Activated CD8-positive, alpha-beta memory T cell treated with anti-CD3 and anti-CD28 coated beads, Interleukin-2, amount 10 ng/mL, durations not matched to agents 7 days and 5 days (primary cell): Measurements from ENCODE around the gene AKR7A2. TPM values are rescaled to one million over a fixed set of nuclear protein-coding genes. Genes with fewer than 3 reads are reported as not detected.
A peak's percentile ranks its signal among the peaks of the same experiment; 100 is the strongest.
"Not testable (repeated sequence)": the region's sequence is repeated elsewhere in the genome, so short reads cannot be mapped to it uniquely, and the experiment has no call there.

ENCODE experiments used
- ATAC-seq: fragments of 150-1000 bp; cut with Tn5 transposase; one replicate; pipeline ENCODE4 v1.10.0; 2021; ENCODE audit warnings: moderate library complexity
- CTCF ChIA-PET: fragments of 350-600 bp; sonication (Branson Sonifier 250); formaldehyde crosslinking; loops from one replicate; lab custom pipeline; 2021; ENCODE audit warnings: antibody characterized with exemption; lab: Charles Lee
- DNase-seq: peaks from one replicate; pipeline ENCODE4 v3.0.0-alpha.2; 2020
- H3K27ac Mint-ChIP-seq: one replicate; pipeline ENCODE4 v1.8.0; 2021; ENCODE audit warnings: mild to moderate bottlenecking, mixed read lengths
- H3K27me3 Mint-ChIP-seq: one replicate; pipeline ENCODE4 v1.8.0; 2021; ENCODE audit warnings: mixed read lengths
- H3K36me3 Mint-ChIP-seq: one replicate; pipeline ENCODE4 v1.8.0; 2021; ENCODE audit warnings: mild to moderate bottlenecking, mixed read lengths
- H3K4me1 Mint-ChIP-seq: one replicate; pipeline ENCODE4 v1.8.0; 2021; ENCODE audit warnings: mixed read lengths
- H3K4me3 Mint-ChIP-seq: one replicate; pipeline ENCODE4 v1.8.0; 2021; ENCODE audit warnings: mild to moderate bottlenecking, moderate library complexity, mixed read lengths
- H3K9me3 Mint-ChIP-seq: one replicate; pipeline ENCODE4 v1.8.0; 2022; ENCODE audit warnings: low read depth, mixed read lengths
- total RNA-seq, 2 experiments: library from RNA; stranded (reverse); gene quantifications; one replicate each; pipeline ENCODE4 v1.2.3, GENCODE V29; 2021

AKR7A2 gene
- total RNA-seq, 2 experiments from 2014 or later, result 47.4 to 48.0 TPM

DNA sequence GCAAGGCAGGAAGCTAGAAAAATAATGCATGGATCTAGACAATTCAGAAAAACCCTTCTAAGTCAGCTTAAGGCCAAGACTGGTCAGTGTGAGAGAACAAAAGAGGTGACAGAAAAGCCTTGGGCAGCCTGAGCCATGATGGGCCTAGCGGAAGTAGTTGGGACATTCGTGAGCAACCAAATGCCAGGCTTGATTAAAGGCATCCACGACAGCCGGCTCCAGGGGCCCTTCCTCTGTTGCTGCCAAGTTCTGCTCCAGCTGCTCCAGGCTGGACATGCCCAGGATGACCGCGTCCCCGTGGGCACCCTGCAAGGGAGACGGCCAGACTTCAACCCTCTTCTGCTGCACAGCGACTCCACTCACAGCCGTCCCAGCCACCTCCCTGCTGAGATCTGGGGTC is 7.9 kb downstream of the AKR7A2 start:
- H3K36me3 Mint-ChIP-seq, result peaks cover 21% of the 10 kb centered on the region
- not testable (repeated sequence) for H3K4me1 Mint-ChIP-seq, DNase-seq, ATAC-seq, H3K27me3 Mint-ChIP-seq, H3K9me3 Mint-ChIP-seq, H3K4me3 Mint-ChIP-seq, H3K27ac Mint-ChIP-seq
- CTCF ChIA-PET, result interaction anchor here (1.3 kb wide), 1 partner anchor 40 kb away, joined by 3 read pairs; no protein-coding TSS in a partner anchor

DNA sequence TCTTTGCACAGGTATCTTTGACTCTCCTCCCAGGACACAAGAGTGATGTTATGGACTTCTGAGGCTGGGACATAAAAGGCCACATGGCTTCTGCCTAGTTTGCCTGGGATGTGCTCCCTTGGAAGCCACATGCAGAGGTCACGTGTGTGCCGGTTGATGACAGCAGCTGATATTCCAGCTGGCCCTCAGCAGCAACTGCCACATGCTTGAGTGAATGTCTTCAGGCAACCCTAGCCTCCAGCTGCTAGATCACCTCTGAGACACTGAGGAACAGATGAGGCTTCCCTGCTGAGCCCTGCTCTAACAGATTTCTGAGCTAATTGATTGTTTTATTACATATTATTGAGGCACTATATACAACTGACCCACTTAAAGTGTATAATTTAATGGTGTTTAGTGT is 11.7 kb downstream of the AKR7A2 start:
- Mint-ChIP-seq H3K27me3 (no peaks in the 10 kb centered on the region), H3K4me1 (no peaks in the 10 kb centered on the region), H3K36me3 (peaks cover 18% of the 10 kb centered on the region), H3K27ac (no peak overlapping the region), H3K9me3 (peaks cover 4% of the 10 kb centered on the region), H3K4me3 (no peak overlapping the region)
- CTCF ChIA-PET, result no interaction called here
- DNase-seq (no peak), ATAC-seq (no peak)

DNA sequence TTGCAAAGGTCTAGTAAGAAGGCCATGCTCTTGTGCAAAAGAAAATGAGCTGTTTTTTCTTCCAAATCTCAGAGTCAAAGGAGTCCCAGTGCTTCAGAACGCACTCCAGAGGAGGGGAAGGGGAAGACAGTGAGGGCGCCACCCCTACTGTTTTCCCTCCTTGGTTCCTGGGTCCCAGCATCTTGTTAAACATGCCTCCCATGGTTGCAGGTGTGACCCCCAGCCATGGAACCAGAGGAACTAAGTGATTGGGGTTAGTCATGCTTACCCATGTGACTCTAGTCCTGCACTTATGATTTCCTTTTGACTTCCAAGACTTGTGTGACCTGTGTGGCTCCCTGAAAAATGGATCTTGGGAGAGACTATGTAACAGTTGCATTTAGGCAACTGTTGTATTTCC is 17.3 kb downstream of the AKR7A2 start:
- H3K4me3 Mint-ChIP-seq, result no peak overlapping the region
- DNase-seq, result no peak
- H3K27me3 Mint-ChIP-seq, result peaks cover 3% of the 10 kb centered on the region
- peaks cover 19% of the 10 kb centered on the region for H3K36me3 Mint-ChIP-seq
- no peak for ATAC-seq
- H3K27ac Mint-ChIP-seq, result no peak overlapping the region
- no peaks in the 10 kb centered on the region for H3K4me1 Mint-ChIP-seq
- peaks cover 21% of the 10 kb centered on the region for H3K9me3 Mint-ChIP-seq
- CTCF ChIA-PET, result interaction anchor here (0.6 kb wide), 1 partner anchor 1411 kb away, joined by 3 read pairs; no protein-coding TSS in a partner anchor

DNA sequence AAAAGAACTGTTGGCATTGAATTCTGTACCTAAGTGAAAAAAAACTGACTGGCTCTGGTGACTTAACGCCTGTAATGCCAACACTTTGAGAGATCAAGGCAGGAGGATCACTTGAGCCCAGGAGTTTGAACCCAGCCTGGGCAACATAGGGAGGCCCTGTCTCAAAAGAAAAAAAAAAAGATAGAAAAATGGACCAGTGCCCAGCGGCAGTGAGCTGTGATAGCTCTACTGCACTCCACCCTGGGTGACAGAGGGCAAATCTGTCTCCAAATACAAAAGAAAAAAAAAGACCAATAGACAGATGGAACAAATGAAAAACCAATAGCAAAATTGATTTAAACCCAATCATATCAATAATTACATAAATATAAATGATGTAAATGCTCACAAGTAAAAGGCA is 22.7 kb downstream of the AKR7A2 start:
- Mint-ChIP-seq H3K4me3 (peak overlapping the region; percentile 46), H3K4me1 (peaks cover 7% of the 10 kb centered on the region), H3K27ac (no peak overlapping the region), H3K36me3 (peaks cover 11% of the 10 kb centered on the region), H3K27me3 (peaks cover 20% of the 10 kb centered on the region), H3K9me3 (peaks cover 9% of the 10 kb centered on the region)
- CTCF ChIA-PET, result no interaction called here
- DNase-seq (no peak), ATAC-seq (no peak)

DNA sequence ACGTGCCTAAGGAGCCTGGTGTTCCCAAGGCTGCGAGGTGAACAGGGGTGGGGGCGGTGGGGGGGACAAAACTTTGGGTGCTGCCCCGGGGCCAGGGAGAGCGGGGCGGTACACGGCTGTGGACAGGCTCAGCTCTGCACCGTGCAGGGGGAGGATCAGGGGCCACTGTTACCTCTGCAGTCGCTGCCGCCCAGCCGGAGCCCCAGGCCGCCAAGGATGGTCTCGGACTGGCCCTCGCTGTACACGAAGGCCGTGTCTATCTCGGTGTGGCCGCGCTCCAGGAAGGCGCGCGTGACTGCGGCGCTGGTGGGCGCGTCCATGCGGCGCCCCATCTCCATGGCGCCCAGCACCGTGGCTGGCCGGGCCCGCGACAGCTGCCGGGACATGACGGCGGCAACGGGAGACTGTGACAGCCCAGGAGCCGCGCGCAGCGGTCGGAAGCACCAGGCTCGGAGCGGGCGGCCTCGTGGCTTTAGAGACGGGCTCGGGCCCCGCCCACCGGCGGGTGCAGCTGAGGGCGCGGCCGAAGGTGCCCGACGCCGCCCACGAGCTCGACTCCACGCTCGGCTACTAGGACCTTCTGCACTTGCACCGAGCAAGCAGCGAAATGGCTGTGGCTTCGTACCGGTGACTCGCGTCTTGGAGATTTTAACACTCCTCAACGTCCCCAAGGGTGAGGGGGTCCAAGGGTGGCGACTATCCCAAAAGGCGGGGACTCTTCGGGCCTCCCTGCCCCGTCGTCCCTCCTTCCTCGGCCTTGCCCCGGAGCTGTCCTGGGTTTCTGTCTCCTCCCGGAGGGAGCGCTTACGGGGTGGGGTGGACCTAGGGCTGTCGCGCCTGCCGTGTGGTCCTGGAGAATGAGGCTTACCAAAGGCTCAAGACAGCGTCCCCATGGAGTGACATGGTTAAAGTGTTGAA is 23.4 kb downstream of the AKR7A2 start, which contains the start of gene AKR7A3:
AKR7A3 (minus strand) TSS at position 447 of the 918 bp plus-strand sequence; CDS start at position 386, 61 bp downstream.
- Mint-ChIP-seq H3K27me3 (peaks cover 20% of the 10 kb centered on the region), H3K4me3 (peak within 1 kb of the TSS; percentile 46)
- H3K4me1 Mint-ChIP-seq, H3K36me3 Mint-ChIP-seq, H3K9me3 Mint-ChIP-seq, H3K27ac Mint-ChIP-seq: not testable (repeated sequence)
- CTCF ChIA-PET, result interaction anchor here (0.6 kb wide), 1 partner anchor 787 kb away, joined by 3 read pairs; no protein-coding TSS in a partner anchor
- ATAC-seq, result peak; percentile 93
- DNase-seq, result peak; percentile 60

DNA sequence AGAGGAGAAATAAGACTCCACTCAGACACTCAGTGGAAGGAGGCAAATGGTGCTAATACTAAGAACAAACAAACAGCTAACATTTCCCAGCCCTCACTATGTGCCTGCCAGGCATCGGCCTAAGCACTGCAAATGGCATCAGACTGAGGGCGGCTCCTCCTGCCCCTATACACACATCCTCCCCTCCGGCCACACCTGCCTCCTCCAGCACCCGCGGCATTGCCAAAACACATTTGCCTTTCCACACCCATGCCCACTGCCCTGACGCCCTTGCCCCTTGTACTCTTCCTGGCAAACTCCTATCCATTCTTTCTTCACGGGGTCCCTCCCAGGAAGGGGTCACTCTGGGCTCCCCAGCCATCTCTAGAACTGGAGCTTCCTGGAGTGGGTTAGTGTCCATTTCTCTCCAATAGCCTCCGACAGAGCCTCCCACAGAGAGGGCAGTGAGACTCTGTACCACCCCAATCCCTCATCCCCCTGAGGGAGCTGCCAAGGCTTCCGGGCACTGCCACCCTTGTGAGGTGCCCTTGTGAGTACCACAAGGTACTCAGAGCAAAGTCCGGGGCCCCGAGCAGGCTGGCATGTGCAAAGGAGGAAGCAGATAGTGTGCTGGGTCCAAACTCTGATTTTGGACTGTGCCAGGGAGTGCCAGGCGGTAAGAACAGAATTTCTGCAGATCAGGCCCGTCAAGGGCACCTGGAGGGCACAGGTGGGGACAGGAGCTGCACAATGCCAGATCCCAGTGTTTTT is 24.3 kb downstream of the AKR7A2 start:
- Mint-ChIP-seq H3K9me3 (peaks cover 7% of the 10 kb centered on the region), H3K27me3 (peaks cover 20% of the 10 kb centered on the region), H3K4me3 (no peak overlapping the region), H3K4me1 (peaks cover 7% of the 10 kb centered on the region), H3K27ac (no peak overlapping the region), H3K36me3 (peaks cover 10% of the 10 kb centered on the region)
- DNase-seq (no peak), ATAC-seq (no peak)
- CTCF ChIA-PET, result no interaction called here

DNA sequence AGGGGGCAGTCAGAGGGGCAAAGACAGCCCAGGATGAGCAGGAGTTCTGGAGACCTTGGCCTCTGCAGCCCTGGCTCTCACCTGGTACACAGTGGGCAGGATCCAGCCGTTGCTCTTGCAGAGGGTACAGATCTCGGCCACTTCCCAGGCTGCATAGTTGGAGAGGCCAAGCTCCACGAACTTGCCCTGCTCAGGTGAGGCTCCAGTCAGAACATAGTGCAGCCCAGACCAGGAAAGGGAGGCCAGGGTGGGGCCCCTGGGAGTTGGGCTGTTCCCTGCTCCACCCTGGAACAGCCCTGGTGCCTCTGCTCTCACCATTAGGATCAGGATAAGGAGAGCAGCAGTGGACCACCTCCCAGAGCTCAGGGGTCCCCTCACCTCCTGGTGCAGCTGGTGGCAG is 26.1 kb downstream of the AKR7A2 start:
- peaks cover 20% of the 10 kb centered on the region for H3K27me3 Mint-ChIP-seq
- CTCF ChIA-PET, H3K4me1 Mint-ChIP-seq, H3K4me3 Mint-ChIP-seq, H3K27ac Mint-ChIP-seq, DNase-seq, ATAC-seq, H3K36me3 Mint-ChIP-seq, H3K9me3 Mint-ChIP-seq: not testable (repeated sequence)

DNA sequence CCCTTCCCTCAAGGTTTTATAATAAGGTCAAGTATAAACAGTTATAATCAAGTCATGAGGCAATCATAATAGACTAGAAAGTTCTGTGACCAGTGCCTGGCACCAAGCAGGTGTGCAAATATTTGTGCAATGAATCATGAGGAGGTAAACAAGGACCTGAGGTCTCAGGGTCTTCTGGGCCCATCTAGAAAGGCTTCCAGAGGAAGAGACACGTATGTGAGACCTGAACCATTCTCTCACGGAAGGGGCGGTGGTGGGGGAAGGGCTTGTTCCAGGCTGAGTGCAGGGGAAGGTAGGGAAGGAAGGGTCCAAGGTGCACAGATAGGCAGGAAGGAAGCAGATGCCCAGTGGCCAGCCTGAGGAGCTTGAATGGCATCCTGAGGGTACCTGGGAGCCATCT is 26.6 kb downstream of the AKR7A2 start:
- peaks cover 20% of the 10 kb centered on the region for H3K27me3 Mint-ChIP-seq
- ATAC-seq, CTCF ChIA-PET, H3K9me3 Mint-ChIP-seq, H3K27ac Mint-ChIP-seq, H3K4me1 Mint-ChIP-seq, H3K4me3 Mint-ChIP-seq, H3K36me3 Mint-ChIP-seq, DNase-seq: not testable (repeated sequence)

DNA sequence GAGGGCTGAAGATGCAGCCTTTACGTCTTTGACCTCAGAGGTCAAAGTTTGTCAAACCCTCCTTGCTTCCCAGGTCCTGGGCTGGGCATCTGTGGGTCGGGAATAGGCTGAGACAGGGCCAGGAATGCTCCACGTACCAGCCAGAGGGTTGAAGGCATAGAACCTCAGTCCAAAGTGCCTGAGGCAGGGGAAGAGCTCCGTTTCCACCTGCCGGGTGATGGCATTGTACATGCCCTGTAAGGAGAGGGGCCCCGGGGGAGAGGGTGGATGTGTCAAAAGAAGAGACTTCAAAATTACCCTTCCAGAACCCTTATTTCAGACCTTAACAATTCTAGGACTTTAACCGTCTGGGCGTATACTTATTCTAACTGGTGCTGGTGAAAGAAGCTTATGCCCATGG is 27.1 kb downstream of the AKR7A2 start:
- no peaks in the 10 kb centered on the region for H3K9me3 Mint-ChIP-seq
- peaks cover 7% of the 10 kb centered on the region for H3K4me1 Mint-ChIP-seq
- DNase-seq, result no peak
- H3K27me3 Mint-ChIP-seq, result peaks cover 20% of the 10 kb centered on the region
- H3K36me3 Mint-ChIP-seq, result peaks cover 4% of the 10 kb centered on the region
- CTCF ChIA-PET, result no interaction called here
- no peak overlapping the region for H3K4me3 Mint-ChIP-seq
- no peak for ATAC-seq
- no peak overlapping the region for H3K27ac Mint-ChIP-seq

DNA sequence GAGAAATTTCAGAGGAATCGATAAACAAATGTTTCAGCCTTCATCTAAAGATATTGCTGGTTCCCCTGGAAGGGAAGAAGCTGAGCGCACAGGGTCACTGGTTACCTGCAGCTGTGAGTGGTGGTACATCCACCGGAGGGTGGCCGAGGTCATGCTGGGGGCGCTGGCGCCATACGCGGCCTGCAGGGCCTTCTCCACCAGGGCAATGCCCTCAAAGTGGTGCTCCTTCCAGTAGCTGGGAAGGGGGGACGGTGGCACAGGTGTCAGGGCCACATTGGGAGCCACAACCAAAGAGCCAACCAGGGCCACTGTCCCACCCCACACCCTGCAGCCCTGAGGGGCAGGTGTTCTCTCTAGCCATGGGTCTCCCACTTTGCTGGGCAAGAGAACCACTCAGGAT is 28.1 kb downstream of the AKR7A2 start:
- Mint-ChIP-seq H3K9me3 (no peaks in the 10 kb centered on the region), H3K27me3 (peaks cover 10% of the 10 kb centered on the region), H3K4me3 (no peak overlapping the region), H3K27ac (no peak overlapping the region), H3K4me1 (peaks cover 3% of the 10 kb centered on the region), H3K36me3 (no peaks in the 10 kb centered on the region)
- DNase-seq (no peak), ATAC-seq (no peak)
- CTCF ChIA-PET, result no interaction called here

DNA sequence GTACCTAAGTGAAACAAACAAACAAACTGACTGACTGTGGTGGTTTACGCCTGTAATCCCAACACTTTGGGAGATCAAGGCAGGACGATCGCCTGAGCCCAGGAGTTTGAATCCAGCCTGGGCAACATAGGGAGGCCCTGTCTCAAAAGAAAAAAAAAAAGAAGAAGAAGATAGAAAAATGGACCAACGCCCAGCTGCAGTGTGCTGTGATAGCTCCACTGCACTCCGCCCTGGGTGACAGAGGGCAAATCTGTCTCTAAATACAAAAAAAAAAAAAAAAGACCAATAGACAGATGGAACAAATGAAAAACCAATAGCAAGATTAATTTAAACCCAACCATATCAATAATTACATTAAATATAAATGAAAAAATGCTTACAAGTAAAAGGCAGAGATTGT is 37.3 kb downstream of the AKR7A2 start:
- H3K4me3 Mint-ChIP-seq, result no peak overlapping the region
- ATAC-seq (no peak), DNase-seq (no peak)
- peaks cover 6% of the 10 kb centered on the region for H3K36me3 Mint-ChIP-seq
- CTCF ChIA-PET, result no interaction called here
- H3K27me3 Mint-ChIP-seq, result peaks cover 25% of the 10 kb centered on the region
- peaks cover 2% of the 10 kb centered on the region for H3K4me1 Mint-ChIP-seq
- H3K9me3 Mint-ChIP-seq, result peaks cover 6% of the 10 kb centered on the region
- no peak overlapping the region for H3K27ac Mint-ChIP-seq

DNA sequence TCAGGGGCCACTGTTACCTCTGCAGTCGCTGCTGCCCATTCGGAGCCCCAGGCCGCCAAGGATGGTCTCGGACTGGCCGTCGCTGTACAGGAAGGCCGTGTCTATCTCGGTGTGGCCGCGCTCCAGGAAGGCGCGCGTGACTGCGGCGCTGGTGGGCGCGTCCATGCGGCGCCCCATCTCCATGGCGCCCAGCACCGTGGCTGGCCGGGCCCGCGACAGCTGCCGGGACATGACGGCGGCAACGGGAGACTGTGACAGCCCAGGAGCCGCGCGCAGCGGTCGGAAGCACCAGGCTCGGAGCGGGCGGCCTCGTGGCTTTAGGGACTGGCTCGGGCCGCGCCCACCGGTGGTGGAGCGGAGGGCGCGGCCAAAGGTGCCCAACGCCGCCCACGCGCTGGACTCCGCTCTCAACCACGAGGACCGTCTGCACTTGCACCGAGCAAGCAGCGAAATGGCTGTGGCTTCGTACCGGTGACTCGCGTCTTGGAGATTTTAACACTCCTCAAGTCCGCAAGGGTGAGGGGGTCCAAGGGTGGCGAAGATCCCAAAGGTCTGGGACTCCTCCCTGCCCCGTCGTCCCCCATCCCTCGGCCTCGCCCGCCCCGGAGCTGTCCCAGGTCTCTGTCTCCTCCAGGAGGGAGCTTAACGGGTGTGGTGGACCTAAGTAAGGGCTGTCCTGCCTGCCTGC is 38.0 kb downstream of the AKR7A2 start:
- H3K9me3 Mint-ChIP-seq, CTCF ChIA-PET, H3K36me3 Mint-ChIP-seq, ATAC-seq, H3K4me1 Mint-ChIP-seq, H3K4me3 Mint-ChIP-seq, H3K27ac Mint-ChIP-seq, DNase-seq: not testable (repeated sequence)
- H3K27me3 Mint-ChIP-seq, result peaks cover 25% of the 10 kb centered on the region
